Glutamatergic neuron (in vitro differentiated cells): ENCODE measurements around the gene CCDC85A. TPM values are rescaled to one million over a fixed set of nuclear protein-coding genes. Genes with fewer than 3 reads are reported as not detected.

Experiments used
- DNase-seq: peaks from one replicate; pipeline ENCODE4 v3.0.0; 2022
- H3K27ac Mint-ChIP-seq: one replicate; pipeline ENCODE4 v1.8.0; 2020; ENCODE audit warnings: mild to moderate bottlenecking, mixed read lengths, inconsistent platforms; ENCODE audit not compliant: unreplicated experiment
- H3K27me3 Mint-ChIP-seq: one replicate; pipeline ENCODE4 v1.8.0; 2020; ENCODE audit warnings: mild to moderate bottlenecking, moderate library complexity, mixed read lengths, inconsistent platforms; ENCODE audit not compliant: unreplicated experiment
- H3K36me3 Mint-ChIP-seq: one replicate; pipeline ENCODE4 v1.8.0; 2020; ENCODE audit warnings: mild to moderate bottlenecking, mixed read lengths, inconsistent platforms; ENCODE audit not compliant: unreplicated experiment
- H3K4me1 Mint-ChIP-seq: one replicate; pipeline ENCODE4 v1.8.0; 2020; ENCODE audit warnings: mild to moderate bottlenecking, low read depth, mixed read lengths, inconsistent platforms; ENCODE audit not compliant: unreplicated experiment
- H3K4me3 Mint-ChIP-seq: one replicate; pipeline ENCODE4 v1.8.0; 2020; ENCODE audit warnings: mild to moderate bottlenecking, mixed read lengths, inconsistent platforms; ENCODE audit not compliant: unreplicated experiment
- H3K9me3 Mint-ChIP-seq: one replicate; pipeline ENCODE4 v1.8.0; 2020; ENCODE audit warnings: mild to moderate bottlenecking, moderate library complexity, mixed read lengths, inconsistent platforms; ENCODE audit not compliant: unreplicated experiment
- CTCF ChIP-seq: fragments of 200-600 bp; sonication (generic); IDR thresholded peaks from one replicate; pipeline ENCODE4 v1.5.0; 2021; ENCODE audit not compliant: partially characterized antibody, unreplicated experiment
- total RNA-seq: library from RNA; stranded (reverse); fragmentation: NEBNext Ultra II Directional; extraction: Animal tissue kit (Norgen Biotek cat#: 25700); gene quantifications from one replicate; pipeline ENCODE4 v1.2.1, GENCODE V29; 2021; ENCODE audit not compliant: unreplicated experiment

CCDC85A gene
- total RNA-seq, 1 donor from 2014 or later = 12.1 TPM

GRCh38 chr2:56209701-56210100 is 25.9 kb downstream of the CCDC85A start:
- Mint-ChIP-seq H3K27me3 (peaks cover 1% of the 10 kb centered on the region), H3K4me3 (no peak overlapping the region), H3K9me3 (peaks cover 2% of the 10 kb centered on the region), H3K36me3 (peaks cover 6% of the 10 kb centered on the region), H3K27ac (no peak overlapping the region), H3K4me1 (peaks cover 18% of the 10 kb centered on the region)
- DNase-seq = no peak
- no peak for TF ChIP-seq CTCF

- peaks cover 2% of the 10 kb centered on the region for H3K9me3 Mint-ChIP-seq
These were observed 26.5 kb downstream of the CCDC85A start for GRCh38 chr2:56210291-56210690.

GRCh38 chr2:56211048-56211447 is 27.3 kb downstream of the CCDC85A start:
- no peak for TF ChIP-seq CTCF
- H3K9me3 Mint-ChIP-seq = no peaks in the 10 kb centered on the region
- no peaks in the 10 kb centered on the region for H3K36me3 Mint-ChIP-seq
- no peak overlapping the region for H3K27ac Mint-ChIP-seq
- H3K4me3 Mint-ChIP-seq = no peak overlapping the region
- H3K4me1 Mint-ChIP-seq = peaks cover 13% of the 10 kb centered on the region
- H3K27me3 Mint-ChIP-seq = peaks cover 1% of the 10 kb centered on the region
- DNase-seq = no peak

More at GRCh38 chr2:56210291-56210690, 26.5 kb downstream of the CCDC85A start:
- Mint-ChIP-seq H3K4me3 (no peak overlapping the region), H3K27me3 (peaks cover 1% of the 10 kb centered on the region), H3K36me3 (peaks cover 6% of the 10 kb centered on the region), H3K4me1 (peaks cover 14% of the 10 kb centered on the region), H3K27ac (no peak overlapping the region)
- DNase-seq = no peak
- no peak for TF ChIP-seq CTCF

- Mint-ChIP-seq H3K4me1 (peaks cover 13% of the 10 kb centered on the region), H3K27me3 (peaks cover 1% of the 10 kb centered on the region), H3K36me3 (no peaks in the 10 kb centered on the region), H3K27ac (no peak overlapping the region), H3K9me3 (peaks cover 3% of the 10 kb centered on the region), H3K4me3 (no peak overlapping the region)
- no peak for DNase-seq
- TF ChIP-seq CTCF = no peak
These were observed 32.1 kb downstream of the CCDC85A start for GRCh38 chr2:56215911-56216310.

GRCh38 chr2:56217106-56217505 is 33.3 kb downstream of the CCDC85A start:
- Mint-ChIP-seq H3K27ac (no peak overlapping the region), H3K27me3 (peaks cover 1% of the 10 kb centered on the region), H3K4me1 (peaks cover 13% of the 10 kb centered on the region), H3K4me3 (no peak overlapping the region), H3K36me3 (no peaks in the 10 kb centered on the region), H3K9me3 (peaks cover 3% of the 10 kb centered on the region)
- no peak for TF ChIP-seq CTCF
- no peak for DNase-seq
